ENCODE data around the gene MBD5. TPM values are rescaled to one million over a fixed set of nuclear protein-coding genes. Genes with fewer than 3 reads are reported as not detected.

The MBD5 gene
- total RNA-seq, 1 donor from 2014 or later = 13.2 TPM

DNA sequence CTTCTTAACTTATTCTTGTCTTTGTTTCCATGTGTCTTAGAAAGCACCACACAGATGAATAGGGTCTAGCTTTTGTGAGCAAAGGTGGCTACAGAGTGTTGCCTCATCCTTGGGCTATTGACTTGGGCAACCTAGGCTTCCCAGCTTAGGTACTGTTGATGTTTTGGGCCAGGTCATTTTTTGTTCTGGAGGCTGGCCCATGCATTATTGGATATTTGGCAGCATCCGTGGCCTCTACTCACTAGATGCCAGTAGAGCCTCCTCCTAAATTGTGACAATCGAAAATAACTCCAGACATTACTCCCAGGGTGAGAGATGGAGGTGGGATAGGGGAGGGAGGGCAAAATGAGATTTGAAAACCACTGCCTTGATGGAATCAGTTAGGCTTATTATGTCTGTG lies 496.4 kb downstream of the MBD5 start:
- DNase-seq (ENCODE audit: low read depth) = no peak

DNA sequence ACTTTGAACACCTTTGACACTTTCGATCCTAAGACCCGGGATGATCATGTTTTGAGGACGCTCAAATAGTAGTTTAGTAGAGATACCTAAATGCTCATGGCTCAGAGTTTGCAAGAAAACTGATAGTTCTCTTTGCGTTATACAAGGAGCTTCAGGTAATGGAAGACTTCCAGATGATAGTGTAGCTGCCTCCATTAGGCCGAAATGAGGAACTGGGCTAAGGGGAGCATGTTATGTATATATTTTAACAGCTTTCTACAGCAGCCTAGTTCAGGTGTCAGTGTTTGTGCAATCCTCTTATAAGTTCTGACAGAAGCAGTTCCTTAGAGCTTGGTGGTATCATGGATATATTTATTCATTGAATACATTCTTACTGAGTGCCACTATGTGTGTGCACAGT lies 496.9 kb downstream of the MBD5 start:
- no peak for DNase-seq (ENCODE audit: low read depth)

DNA sequence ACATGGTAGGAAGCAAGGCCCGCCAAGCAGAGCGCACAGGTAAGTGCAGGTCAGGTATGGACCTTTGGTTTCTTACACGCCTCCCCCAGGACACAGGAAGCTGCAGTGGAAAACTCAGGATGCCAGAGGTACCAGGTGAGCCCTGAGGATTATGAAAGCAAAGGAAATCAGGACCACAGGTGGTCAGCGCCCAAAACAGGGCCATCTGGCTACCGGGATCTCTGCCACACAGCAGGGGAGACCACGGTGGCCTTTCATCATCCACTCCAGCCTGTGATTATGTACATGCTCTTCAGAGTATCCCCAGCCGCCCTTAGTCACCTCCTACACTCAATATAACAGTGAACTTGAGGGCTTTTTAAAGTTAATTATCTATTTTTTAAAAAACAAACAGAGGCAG lies 498.1 kb downstream of the MBD5 start:
- DNase-seq (ENCODE audit: low read depth) = no peak

DNA sequence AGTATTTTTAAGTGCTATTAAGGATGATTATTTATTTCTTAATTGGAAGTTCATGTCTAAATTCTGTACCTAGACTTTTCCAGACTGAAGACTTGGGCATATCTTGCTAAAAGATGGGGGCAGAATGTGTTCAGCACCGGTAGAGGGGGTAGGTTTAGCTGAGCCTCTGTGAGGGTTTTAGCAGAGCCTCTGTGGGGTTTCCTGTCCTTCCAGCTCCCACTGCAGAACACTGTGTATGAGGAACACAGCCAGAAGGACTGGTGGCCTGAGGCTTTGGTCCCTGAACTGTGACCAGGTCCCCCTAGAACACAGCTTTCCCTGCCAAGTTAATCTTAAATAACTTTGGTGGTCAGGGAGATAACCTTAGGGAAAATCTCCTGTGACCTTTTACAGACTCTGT lies 500.3 kb downstream of the MBD5 start:
- DNase-seq (ENCODE audit: low read depth) = no peak

DNA sequence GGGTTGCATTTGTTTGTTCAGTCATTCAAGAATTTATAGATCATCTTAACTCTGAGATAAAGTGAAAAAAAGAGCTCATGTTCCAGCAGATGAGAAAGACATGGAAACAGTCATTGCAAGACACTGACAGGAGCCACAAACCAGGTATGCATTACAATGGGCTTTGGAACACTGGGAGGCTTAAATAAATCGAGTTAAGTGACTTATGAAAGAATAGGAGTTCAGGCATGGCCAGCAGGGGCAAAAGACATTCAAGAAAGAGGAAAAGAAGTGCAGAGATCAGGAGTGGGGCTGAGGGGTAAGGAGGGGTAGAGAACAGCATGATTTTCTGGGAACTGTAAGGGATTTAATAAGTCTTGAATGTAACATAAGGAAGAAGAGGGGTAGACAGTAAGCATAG lies 502.4 kb downstream of the MBD5 start:
- no peak for DNase-seq (ENCODE audit: low read depth)

DNA sequence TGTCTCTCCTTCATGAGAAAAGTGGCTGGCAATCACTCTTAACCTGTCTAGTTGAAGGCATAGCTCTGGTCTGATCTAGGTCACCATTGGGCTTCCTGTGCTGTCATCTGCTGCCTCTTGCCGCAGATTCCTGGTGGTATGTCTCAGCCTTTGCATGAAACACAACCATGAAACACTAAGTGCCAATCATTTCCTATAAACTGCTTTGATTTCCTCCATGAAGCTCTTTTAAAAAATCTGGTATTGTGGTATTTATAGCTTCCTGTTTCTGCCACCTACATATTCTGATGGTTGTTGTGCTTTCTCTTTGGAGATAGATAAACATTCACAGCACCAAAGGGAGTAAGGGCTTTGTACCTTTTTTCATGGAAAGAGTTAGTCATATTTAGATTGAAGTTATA lies 503.6 kb downstream of the MBD5 start:
- DNase-seq (ENCODE audit: low read depth) = no peak

DNA sequence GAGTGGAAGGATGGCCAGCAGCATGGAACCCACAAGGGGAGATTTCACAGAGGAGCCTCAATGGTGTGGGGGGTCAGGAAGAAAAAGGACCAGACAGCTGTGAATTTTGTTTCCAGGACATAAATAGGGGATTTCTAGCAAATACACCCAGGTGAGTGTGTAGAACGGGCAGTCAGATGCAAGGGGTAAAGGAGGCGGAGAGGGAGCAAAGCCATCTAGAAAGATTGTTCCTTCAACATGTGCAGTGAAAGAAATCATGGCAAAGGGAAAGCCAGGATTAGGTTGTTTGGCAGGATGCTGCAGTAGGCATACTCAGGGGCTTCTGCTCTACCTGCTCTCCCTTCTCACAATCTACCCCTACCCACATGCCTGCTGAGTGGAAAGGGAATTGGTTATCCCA lies 504.2 kb downstream of the MBD5 start:
- DNase-seq (ENCODE audit: low read depth) = no peak

DNA sequence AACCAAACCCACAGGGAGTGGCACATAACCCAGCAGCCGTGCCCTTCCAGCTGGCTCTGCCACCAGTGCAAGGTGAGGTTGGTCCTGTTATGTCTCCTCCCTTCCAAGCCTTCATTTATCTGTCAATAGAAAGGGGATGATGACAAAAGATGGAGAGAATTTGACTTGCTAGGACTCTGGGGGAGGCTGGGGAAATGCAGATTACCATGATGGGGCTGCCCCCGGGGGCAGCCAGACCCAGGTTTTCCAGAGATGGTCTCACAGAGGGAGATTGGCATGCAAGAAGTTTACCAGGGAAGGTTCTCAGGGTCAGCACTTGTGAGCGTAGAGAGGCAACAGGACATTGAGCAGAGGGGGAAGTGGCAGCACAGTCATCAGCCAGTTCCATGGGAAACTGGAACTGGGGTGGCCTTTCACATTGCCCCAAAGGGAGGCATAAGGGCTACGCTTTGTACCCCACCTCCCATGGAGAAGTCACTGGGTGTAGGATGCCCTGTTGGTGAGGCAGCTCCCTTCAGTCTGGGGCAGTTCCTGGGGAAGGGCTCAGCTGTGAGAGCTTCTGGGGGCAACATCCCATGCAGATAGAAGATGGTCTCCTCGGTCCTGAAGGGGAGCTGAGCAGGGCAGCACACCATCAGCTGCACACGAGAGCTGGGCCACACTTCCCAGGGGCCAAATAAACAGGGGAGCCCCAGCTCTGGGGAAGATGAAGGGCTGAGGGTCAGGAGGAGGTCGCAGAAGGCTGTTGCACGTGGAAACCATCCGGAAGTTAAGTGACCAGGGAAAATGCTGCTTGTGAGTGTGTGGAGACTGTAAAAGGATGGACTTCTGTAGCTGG lies 505.8 kb downstream of the MBD5 start:
- no peak for DNase-seq (ENCODE audit: low read depth)

DNA sequence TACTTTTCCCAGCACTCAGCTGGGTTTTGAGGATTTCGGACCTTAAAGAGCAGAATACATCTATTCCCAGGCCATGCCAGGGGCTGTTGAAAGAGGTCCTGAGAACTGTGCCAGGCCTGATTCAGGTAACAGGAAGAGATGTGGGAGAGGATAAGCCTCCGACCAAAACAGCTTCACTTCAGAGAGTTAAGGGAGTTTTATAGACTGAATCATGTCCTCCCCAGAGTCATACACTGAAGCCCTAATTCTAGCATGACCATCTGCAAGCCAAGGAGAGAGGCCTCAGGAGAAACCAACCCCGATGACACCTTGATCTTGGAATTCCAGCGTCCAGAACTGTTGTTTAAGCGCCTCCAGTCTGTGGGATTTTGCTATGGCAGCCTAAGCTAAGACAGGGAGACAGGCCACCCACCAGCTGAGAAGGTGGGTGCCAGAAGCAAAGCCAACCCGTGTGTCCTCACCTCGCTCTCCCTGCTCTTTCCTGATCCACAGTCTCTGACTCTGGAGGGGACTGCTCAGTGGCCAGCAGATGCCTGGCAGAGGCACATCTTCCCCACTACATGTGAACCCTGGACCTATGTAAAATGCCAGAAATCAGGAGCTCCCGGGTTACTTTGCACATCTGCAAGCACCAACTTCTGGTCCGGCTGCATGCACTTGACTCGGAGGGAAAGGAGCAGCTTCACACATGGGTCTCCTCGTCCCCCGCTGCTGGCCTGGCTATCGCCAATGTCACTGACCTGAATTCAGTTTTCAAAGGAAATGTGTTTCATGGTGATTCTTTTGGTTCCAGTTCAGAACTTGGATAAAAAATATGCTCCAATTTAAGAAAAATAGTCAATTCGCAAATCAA lies 506.8 kb downstream of the MBD5 start:
- no peak for DNase-seq (ENCODE audit: low read depth)

DNA sequence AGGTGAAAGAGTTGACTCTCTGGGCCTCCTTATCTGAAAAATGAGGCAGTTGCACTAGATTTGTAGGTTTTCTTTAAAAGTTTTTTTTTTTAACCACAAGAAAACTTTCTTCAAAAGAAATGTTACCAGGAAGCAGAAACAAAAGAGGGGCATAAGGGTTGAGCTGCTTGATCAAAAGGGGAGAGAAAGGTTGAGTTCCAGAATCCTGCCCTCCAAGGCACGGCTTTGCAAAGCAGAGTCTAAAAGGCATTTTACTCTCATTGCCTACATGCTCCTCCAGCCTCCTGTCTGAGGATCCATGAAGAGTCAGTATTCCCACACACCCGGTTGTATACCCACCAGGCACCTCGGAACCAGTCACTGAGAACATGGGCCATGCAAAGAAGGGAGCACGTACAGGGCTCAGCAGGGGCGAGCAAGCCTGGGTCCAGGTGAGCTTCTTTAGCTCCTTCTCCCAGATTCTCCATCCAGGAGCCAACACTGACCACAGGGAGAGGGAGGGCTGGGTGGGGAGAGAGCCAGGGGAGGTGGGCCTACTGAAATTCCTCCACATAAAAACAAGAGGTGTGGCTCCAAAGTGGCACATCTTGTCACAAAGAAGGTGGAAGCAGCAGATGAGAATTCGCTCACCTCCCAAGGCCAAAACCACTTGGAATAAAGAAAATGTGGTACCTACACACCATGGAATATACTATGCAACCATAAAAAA lies 507.6 kb downstream of the MBD5 start:
- no peak for DNase-seq (ENCODE audit: low read depth)

DNA sequence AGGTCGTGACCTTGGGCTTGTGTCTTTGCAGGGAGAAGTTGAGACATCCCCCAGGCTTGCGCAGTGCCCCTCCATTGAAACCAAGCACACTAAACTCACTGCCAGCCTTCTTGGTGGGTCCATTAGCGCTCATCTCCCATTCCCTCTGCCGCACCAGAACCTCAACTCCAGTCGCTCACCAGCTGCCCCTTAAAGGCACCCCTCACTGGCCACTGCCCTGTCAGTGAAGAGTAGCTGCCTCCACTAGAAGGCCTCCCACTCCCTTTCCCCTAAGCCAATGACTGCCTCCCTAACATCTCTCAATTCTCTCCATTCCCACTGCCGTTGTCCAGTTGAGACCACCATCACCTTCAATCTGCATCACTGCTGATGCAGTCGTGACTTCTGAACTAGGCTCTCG lies 508.9 kb downstream of the MBD5 start:
- DNase-seq (ENCODE audit: low read depth) = no peak

DNA sequence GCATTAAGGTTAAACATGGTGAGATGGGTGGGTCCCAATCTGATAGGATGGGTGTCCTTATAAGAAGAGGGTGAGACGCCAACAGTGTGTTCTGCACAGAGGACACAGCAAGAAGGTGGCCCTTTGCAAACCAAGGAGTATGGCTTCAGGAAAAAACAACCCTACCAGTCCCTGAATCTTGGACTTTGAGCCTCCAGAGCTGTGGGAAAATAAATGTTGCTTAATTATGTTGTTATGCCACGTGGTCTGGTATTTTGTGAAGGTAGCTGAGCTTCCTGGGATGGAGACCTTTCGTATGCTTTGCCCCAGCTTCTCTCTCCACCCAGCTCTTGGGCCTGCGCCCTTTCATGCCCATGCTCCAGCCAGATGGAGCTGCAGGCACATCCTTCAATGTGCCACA lies 509.5 kb downstream of the MBD5 start:
- no peak for DNase-seq (ENCODE audit: low read depth)

DNA sequence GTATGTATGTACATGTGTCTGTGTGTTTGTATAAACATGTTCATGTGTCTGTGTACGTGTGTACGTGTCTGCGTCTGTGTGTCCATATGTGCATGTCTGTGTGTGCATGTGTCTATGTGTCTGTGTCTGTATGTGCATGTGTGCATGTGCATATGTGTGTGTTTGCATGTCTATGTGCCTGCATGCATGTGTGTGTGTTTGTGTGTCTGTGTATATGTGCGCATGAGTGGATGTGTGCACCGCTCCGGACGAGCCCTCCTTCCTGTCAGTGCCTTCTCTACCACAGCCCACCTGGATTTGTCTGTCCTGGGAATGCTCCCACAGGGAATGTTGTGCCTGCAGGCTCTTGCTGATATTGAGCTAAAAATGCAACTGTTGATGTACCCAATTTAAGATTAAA lies 510.3 kb downstream of the MBD5 start:
- DNase-seq (ENCODE audit: low read depth) = no peak

DNA sequence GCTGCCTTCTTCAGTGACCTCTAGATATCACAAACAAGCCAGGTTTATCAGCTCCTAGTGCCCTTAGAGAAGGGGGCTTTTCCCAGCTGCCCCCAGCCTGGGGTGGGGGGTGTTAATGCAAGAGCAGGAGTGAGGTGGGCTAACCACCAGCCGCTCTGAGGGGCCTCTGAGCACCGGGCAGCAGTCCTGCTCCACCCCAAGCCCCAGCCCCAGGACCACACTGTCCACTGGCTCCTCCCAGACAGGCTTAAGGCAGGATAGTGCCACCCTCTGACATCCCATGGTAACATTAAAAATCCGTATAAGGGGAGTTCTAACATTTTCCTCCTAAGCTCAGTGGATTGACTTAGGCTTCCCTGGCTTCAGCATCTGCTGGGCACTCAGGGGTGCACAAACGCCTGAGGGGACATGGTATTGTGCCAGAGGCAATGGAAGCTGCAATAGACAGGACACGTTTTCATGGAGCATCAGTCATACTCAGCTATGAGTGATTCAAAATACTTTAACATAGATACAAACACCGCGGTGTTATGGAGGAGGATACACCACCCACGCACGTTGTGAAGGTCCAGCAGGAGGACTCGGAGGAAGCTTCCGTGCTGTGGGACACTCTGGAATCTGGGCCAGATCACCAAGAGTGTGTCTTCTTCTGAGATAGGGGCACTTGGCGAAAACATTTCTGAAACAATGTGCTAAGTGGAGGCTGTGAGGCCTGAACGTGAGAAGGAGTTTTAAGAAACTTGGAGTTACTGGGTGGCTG lies 511.0 kb downstream of the MBD5 start:
- DNase-seq (ENCODE audit: low read depth) = no peak

DNA sequence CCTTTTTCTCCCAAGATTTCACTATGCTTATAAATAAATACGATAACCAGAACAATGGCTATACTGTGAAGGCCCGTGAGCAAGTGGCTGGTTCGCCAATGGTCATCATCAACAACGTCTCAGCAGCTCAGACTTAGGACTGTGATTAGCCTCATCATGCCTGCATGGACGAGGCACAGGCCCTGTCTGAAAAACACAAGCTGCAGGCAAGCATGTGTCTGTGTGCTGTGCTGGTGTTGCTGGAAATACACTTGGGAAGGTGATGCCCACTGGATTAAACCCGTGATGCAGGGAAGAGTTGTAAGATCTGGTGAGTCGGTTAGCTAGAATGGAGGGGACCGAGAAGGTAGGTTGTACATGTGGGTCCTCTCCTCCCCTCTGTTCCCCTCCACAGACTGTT lies 512.1 kb downstream of the MBD5 start:
- DNase-seq (ENCODE audit: low read depth) = no peak

DNA sequence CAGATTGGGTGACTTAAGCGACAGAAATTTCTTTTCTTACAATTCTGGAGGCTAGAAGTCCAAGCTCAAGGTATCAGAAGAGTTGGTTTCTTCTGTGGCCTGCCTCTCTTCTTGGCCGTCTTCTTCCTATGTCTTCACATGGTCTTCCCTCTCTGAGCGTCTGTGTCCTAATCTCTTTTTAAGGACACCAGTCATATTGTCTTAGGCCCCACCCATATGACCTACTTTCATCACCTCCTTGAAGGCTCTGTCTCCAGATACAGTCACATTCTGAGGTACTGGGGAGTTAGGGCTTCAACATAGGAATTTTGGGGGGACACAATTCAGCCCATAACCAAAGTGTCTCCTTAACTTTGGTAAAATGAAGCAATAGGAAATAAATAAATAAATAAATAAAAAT lies 512.8 kb downstream of the MBD5 start:
- DNase-seq (ENCODE audit: low read depth) = no peak

DNA sequence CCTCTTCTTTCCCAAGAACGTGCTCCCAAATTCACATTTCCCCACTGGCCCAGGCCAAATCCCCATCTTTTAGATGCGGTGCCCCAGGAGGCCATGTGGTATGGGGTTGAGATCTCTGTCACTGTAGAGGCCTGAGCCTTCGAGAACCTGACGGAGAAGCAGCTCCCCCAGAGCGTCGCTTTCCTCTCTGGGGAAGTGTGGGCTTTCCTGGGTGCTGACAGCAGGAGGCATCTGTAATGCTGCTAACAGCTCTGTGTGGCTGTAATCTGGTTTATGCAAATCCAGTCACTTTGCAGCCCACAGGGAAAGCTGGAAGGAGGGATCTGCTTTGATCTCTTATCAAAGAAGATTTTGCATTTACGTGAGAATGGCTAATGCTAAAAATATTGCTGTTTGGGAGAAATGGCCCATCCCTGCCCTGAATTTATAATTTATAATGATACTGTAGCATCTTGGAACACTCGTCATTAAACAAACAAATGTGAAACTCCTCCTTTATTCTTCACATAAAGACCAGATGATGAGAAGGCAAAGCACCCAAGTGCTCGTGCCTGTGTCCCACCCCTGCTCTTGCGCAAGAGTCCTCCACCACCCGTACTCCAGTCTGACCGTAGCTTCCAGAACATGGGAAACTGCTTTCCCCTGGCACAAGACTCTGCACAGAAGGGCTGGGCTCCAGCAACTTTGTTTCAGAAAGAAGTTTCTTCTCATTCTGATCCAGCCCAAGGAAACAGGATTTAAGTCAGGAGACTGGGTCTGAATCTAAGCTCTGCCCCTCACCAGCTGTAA lies 513.7 kb downstream of the MBD5 start:
- DNase-seq (ENCODE audit: low read depth) = no peak

DNA sequence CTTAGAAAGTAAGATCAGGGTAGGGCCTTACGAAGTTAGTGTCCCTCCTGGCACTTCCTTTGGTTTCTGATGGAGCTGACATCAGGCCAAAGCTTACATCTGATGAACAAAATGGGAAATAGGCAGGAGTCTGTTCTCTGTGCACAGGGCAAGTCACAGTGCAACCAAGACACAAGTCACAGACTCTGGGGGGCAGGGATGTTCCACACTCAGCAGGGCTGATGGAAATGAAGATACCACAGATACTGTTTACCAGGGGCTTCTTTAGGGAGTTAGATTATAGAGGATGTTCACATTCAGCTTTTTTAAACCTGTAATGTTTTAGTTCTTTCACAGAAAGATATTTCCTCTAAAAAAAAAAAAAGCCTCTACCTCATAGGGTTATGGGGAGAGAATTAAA lies 517.5 kb downstream of the MBD5 start:
- DNase-seq (ENCODE audit: low read depth) = no peak

DNA sequence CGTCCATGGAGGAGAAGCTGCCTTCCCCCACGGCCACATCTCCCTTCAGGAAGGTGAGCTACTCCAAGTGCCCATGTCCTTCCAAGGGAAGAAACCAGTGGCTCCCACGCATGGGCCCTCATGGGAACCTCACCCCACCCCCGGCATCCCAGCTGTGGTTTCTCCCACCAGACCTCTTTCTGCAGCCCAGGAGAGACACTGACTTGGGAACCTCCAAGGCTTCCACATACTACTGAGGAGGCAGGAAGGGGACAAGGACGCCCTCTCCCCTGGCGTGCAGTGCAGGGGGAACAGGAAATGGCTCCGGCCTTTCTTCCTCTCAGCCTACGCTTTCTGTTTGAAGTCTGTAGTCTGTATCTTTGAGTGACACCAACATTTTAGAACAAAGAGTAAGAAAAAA lies 519.1 kb downstream of the MBD5 start:
- DNase-seq (ENCODE audit: low read depth) = no peak

DNA sequence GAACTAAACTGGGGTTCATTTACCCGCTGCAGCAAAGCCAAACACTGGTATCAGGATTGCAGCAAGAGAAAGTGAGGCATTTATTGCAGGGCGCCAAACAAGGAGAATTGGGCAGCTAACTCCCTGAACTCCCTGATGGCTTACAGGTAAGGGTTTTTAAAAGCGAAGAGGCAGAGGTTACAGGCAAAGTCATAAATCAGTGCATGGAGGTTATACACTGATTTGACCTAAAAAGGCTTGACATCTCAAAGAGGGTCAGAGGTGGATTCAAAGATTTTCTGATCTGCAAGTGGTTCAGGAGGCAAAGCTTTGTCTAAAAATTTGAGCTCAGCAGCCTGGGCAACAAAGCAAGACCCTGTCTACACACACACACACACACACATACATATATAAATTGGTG lies 520.9 kb downstream of the MBD5 start:
- DNase-seq (ENCODE audit: low read depth) = no peak
